GM12874 (cell line): Measurements from ENCODE around the gene ASF1B.

ENCODE experiments used
- TF ChIP-seq, protein P1 (sequence below): IDR thresholded peaks from 2 replicates; pipeline ENCODE4 v1.5.1; 2011; ENCODE audit warnings: low read depth, mild to moderate bottlenecking, control low read depth, low read length, moderate library complexity; ENCODE audit not compliant: insufficient read depth

The ASF1B gene

GRCh38 chr19:14085309-14085995, 50.9 kb downstream of the ASF1B start, which contains the start of gene C19orf67:
TSS of gene C19orf67 (minus strand) at chr19:14085783. CDS start at chr19:14085627, 156 bp downstream.
- TF ChIP-seq, protein P1, sequence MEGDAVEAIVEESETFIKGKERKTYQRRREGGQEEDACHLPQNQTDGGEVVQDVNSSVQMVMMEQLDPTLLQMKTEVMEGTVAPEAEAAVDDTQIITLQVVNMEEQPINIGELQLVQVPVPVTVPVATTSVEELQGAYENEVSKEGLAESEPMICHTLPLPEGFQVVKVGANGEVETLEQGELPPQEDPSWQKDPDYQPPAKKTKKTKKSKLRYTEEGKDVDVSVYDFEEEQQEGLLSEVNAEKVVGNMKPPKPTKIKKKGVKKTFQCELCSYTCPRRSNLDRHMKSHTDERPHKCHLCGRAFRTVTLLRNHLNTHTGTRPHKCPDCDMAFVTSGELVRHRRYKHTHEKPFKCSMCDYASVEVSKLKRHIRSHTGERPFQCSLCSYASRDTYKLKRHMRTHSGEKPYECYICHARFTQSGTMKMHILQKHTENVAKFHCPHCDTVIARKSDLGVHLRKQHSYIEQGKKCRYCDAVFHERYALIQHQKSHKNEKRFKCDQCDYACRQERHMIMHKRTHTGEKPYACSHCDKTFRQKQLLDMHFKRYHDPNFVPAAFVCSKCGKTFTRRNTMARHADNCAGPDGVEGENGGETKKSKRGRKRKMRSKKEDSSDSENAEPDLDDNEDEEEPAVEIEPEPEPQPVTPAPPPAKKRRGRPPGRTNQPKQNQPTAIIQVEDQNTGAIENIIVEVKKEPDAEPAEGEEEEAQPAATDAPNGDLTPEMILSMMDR: no peak

DNA sequence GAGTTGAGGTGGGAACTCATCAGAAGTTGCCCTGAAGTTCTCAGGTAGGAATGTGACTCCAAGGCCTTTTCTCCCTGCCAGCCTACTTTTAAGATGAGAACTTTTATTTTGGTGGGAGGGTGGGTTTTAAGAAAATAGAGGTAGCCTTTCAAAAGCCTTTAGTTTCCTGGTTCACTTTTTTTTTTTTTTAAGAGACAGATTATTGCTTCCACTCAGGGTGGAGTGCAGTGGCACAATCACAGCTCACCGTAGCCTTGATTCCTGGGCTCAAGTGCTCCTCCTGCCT, 53.8 kb downstream of the ASF1B start:
- TF ChIP-seq, protein P1: no peak

DNA sequence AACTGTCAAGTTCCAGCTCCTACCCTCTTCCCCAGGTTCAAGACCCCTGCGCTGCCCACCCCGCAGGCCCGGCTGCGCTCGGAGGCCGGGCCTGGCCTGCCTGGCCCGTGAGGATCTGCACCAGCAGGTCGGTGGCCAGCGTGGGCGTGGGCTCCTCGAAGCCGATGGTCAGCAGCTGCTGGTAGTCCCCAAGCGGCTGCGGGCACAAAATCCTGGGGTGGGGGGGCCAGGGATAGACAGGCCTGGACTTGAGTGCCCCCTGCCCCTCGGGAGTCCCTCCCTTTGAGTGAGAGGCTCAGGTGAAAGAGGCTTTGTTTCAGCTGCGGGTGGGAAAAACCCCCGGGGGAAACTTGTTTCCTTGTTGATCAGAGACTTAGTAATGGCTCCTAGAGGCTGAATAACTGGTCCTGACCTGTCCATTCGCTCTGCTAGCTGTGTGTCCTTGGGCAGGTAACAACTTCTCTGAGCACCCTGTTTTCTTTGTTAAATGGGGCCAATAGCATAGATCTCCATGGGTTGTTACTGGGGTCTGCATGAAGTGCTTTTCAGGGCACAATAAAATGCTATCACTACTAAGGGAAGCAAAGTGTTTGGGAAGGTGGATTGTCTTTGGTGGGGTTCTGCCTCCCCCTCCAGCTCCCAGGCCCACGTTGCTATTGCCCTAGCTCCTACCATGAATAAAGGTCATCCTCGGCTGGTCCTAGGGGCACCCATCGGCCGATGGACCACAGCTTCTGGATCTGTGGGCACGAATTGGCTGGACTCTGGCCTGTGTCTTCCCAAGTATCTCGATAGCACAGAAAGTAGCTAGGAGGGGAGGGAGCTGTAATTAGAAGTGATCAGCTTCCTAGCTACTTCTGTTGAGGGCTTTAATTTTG, 54.4 kb downstream of the ASF1B start:
- TF ChIP-seq, protein P1: no peak

GRCh38 chr19:14080887-14081796, 55.2 kb downstream of the ASF1B start:
- TF ChIP-seq, protein P1: no peak

- TF ChIP-seq, protein P1: no peak
These were observed 58.0 kb downstream of the ASF1B start for GRCh38 chr19:14078411-14078810.

GRCh38 chr19:14073925-14074838, 62.2 kb downstream of the ASF1B start:
- TF ChIP-seq, protein P1: no peak
